ENCODE results near the gene ARID4A.
"Not testable (repeated sequence)": the region's sequence is repeated elsewhere in the genome, so short reads cannot be mapped to it uniquely, and the experiment has no call there.

ARID4A gene

DNA sequence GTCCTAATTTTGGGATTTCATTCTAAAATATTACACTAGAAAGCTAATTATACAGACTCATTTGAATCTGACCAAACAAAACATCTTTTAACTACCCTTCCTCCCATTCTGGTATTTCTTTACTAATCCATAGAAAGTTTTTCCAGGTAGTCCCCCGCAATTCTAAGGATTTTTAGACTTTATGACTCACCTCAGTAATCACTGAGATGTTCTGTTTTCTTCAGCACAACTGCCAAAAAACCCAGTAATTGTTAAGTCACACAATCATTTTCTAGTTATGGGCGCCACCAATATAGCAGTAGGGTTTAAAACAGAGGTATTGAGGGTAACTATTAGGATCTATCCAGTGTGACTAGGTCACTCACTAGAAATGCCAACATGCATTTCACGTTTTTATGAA is 1.6 kb upstream of the ARID4A start:
- no peak for DNase-seq

DNA sequence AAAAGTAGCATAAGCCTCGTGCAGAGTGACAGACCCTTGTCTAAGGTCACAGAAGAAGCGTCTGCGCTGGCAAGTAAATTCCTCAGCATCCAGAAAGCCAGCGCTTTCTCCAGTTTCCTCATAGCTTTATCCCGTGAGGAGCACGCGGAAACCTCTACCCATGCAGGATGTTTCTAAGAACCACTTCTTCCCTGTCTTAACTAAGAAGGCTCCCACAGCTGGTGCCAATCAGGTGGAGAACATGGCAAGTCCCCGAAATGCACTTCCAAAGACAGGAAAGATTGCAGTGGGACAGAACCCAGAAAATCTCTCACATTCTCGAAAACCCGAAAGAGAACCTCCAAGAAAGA is 968 bp upstream of the ARID4A start:
- DNase-seq = no peak

DNA sequence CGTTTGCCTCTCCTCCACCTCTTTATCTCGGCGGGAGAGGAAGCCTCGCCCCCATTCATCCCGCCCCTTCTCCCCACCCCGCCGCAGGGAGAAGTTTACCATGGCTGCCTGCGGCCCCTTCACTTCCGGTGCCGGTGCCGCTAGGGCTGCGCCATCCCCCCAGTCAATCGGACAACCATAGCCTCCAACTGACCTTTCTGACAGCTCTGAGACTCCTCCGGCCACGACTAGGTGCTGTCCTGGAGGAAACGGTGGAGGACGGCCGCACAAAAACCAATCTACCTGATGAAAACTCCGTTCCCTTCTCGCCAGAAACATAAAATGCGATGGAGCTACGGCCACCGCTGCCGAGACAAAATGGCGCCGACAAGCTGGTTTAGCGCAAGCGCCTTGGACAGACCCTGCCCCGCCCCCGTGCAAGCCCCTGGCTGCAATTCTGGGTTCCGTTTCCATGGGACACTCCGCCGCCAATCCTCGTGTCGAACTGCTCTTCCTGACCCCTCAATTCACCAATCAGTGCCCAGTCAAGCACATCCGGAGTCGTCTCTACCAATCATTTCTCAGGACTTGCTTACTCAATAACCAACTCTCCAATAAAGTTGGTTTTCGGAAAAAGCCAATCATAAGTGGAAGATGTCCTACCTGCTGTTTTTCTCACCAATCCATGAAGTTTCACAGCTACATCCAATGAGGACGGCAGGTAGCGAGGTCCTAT is 436 bp upstream of the ARID4A start:
- DNase-seq = peak; percentile 96

DNA sequence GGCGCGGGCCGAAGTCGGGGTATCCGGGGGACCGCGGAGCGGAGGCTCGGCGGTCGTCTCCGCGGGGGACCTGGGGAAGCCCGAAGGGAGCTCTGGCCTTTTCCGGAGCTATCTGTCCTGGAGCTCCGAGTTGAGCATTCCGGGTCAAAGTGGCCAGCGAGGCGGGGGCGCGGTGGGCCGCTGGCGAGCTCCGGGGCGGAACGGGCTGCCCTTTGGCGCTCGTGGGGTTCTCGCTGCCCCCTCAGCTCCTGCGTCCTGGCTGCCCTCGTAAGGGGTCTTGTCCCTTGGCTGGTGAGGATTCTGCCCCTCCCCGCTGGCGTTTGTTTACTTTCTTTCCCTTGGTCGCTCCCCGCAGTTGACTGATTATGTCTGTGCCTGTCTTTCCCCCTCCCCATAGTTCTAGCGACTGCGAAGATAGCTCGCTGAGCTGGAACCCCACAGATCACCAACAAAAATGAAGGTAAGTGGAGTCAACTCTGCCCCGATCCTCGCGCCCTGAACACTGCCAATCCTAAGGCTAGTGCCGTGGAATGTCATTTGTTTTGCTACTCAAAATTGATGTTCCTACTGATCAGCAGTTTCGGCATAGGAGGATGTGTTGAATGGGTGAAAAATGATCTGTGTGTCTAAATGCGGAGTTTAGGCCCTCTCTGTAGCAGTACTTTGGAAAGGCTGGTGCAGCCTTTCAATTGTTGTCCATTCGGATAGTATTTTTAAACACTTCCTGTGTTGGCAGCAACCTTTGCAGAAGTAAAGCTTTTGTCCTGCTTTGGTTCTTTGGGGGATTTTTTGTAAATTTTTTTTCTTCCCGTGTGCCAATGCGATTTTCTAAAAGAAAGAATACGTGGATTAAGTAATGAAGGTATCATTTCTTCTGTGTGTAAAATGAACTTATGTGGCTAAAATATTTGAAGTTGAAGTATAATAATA is 1.3 kb downstream of the ARID4A start:
- peak; percentile 17 for DNase-seq

DNA sequence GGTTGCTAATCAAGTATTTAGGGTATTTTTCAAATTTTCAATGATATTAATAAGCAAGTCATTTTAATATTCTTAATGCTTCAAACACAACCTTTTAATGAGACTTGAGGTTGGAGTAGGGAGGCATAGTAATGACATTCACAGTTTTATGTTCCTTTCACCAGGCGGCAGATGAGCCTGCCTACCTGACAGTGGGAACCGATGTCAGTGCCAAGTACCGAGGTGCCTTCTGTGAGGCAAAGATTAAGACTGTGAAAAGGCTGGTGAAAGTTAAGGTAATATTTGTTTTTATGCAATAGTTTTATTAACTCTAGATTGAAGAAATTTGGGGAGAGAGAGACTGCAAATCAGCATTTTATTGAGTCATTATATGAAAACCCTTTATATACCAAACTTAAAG is 3.1 kb downstream of the ARID4A start:
- DNase-seq = no peak

DNA sequence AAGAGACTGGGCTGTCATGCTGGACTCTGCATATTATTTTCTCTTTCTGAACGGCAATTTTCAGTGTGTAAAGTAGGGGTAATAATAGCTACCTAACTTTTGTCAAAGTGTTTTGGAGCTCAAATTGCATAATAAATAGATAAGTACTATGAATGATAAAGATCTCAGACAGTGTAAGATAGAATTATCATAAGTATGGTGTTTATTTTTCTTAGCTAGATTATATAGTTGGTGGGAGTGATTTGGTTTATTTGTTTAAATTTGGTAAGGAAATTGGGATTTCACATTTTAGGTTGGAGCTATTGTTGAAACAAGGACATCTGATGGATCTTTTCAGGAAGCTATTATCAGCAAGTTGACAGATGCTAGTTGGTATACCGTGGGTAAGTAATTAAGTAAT is 7.4 kb downstream of the ARID4A start:
- DNase-seq = no peak

DNA sequence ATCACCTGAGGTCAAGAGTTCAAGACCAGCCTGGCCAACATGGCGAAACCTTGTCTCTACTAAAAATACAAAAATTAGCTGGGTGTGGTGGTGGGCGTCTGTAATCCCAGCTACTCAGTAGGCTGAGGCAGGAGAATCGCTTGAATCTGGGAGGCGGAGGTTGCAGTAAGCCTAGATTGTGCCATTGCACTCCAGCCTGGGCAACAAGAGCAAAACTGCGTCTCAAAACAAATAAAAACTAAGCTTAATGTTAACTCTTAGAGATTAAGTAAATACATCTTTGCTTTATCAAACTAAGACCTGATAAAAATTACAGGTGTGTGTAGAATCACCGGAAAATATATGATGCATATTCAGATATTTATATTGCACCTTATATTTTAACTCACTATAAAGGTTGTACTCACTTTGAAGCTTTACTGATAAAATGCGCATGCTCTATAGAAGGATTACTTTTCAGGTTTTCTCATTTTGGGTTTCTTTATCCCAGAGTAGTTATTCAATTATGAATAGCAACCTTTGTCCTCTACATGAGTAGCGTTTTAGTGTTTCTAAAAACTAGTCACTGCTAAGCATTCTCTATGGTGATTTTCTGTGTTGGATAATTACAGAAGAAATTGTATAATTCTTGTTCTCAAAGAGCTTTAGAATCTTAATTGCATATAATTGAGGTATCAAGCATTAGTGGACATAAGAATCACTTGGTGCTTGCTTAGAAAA is 9.4 kb downstream of the ARID4A start:
- no peak for DNase-seq

DNA sequence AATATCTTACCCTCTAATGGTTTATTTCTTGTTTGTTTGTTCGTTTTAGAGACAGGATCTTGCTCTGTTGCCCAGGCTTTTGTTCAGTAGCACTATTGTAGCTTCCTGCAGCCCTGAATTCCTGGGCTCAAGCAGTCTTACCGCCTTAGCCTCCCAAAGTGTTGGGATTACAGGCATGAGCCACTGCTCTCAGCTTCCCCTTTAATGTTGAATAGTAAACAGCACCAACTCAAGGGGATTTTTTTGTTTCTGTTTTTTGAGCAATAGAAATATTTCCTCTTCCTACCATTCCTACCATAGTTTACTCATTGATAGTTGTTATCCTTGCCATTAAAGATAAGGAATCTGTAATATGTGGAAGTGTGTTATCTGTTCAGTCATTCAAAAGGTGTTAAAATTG is 10.7 kb downstream of the ARID4A start:
- DNase-seq = no peak

DNA sequence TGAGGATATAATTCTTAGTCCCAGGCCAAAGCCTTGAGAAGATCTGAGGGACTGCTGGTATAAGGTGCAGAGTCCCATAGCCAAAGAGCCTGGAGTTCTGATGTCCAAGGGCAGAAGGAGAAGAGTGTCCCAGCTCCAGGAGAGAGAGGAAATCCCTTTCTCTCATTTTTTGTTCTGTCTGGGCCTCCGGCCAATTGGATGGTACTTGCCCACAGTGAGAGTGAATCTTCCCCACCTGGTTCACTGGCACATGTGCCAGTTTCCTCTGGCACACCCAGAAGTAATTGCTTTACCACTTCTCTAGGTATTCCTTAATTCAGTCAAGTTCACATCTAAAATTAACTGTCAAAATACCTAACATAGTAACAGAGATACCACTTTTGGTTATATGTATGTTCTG is 15.3 kb downstream of the ARID4A start:
- DNase-seq = no peak

DNA sequence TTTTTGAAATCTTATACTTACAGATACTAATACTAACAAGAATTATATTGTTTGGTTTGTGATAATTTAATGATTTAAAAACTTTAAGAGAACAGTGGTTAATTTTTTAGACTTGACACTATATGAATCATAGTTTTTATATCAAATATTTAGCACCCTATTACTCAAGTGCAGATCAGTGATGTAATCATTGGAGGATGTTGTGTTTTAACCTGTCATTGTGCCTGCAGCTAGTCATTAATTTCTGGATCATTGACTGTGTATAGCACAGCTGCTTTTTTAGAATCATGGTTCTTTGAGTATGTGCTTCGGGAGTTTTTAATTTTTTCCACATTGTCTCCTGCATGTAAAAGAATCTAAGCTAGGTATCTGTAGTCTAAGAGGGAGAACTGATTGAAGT is 17.3 kb downstream of the ARID4A start:
- DNase-seq = no peak

DNA sequence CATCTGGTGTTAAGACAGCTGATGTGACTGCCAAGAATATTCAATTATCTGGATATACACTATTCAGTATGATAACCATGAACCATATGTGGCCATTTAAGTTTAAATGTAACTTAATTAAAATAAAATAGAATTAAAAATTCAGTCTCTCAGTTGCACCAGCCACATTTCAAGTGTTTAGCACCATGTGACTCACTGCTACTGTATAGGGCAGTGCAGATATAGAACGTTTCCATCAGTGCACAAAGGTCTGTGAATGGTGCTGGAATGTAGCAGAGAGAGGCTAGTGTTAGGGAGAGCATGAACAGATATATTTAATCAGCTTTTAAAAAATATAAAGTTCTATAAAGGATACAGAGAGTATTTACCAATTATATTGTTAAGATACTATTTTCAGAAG is 28.7 kb downstream of the ARID4A start:
- no peak for DNase-seq

DNA sequence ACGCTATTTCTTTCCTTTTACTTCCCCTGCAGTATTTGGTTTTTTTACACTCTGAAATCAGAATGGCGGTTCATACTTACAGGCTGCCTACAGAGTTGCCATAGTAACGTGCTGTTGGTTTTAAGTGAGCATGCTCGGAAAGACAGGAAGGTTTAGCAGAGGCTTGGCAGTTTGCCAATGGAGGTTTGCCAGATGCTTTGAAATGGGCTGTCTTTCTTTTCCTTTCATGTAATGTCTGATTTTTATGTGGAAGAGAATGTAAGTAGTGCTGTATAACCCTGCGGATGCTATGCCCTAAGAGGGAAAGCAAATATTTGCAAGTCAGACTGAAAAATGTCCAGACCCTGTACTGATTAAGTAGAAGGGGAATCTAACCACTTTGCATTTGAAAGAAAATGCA is 32.8 kb downstream of the ARID4A start:
- peak; percentile 96 for DNase-seq

DNA sequence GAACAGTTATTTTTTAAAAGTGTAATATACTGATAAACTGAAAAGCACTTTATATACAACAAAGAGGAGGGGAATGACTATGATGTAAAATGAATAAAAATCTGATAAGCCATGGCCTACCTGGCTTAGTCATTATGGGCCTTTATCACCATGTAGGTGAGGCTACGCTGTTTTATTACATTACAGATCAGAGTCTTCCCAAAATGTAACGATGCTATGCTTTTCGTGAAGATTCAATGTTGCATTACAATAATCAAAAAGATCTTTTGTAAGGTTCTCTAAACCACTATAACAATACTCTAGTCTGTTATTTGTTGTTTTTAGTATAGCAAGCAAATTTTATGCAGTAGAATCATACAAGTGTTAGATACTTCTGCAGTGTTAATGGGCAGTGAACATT is 34.2 kb downstream of the ARID4A start:
- no peak for DNase-seq

DNA sequence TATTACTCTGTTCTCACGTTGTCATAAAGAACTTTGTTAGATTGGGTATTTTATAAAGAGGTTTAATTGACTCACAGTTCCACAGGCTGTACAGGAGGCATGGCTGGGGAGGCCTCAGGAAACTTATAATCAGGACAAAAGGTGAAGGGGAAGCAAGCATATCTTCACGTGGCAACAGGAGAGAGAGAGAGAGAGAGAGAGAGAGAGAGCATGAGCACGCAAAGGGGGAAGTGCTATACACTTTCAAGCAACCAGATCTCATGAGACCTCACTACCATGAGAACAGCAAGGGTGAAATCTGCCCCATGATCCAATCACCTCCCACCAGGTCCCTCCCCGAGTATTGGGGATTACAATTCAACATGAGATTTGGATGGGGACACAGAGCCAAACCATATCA is 41.3 kb downstream of the ARID4A start:
- DNase-seq = not testable (repeated sequence)

DNA sequence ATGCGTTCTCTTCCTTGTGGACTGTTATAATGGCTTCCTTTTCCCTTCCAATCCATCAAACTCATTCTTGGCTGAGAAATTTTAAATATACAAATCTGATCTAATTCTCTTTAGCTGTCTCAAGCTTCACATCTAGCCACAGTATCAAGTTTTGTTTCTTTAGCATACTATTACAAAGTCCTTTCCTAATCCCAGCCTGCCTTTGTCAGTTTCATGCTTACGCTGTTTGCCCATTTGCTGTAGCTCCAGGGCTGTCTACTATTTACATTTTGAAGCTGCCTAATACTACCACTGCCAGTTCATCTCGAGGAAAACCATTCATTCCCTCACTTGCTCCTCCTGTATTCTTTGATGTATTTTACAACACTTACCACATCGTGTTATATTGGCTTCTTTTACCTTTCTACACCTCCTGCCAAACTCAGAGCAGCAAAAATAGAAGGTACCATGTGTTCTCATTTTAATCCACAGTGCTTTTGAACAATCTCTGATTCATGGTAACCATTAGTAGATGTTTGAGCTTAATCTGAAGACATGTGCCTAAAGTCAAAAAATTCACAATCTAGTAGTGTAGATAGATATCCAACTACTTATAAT is 42.9 kb downstream of the ARID4A start:
- DNase-seq = no peak

DNA sequence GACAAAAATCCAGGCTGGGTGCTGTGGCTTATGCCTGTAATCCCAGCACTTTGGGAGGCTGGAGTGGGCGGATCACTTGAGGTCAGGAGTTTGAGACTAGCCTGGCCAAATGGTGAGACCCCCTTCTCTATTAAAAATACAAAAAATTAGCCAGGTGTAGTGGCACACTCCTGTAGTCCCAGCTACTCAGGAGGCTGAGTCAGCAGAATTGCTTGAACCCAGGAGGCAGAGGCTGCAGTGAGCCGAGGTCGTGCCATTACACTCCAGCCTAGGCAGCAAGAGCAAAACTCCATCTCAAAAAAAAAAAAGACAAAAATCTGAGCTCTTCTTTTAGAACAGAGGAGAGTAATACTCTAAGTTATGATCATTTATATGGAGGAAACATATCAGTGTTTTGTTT is 45.2 kb downstream of the ARID4A start:
- not testable (repeated sequence) for DNase-seq

DNA sequence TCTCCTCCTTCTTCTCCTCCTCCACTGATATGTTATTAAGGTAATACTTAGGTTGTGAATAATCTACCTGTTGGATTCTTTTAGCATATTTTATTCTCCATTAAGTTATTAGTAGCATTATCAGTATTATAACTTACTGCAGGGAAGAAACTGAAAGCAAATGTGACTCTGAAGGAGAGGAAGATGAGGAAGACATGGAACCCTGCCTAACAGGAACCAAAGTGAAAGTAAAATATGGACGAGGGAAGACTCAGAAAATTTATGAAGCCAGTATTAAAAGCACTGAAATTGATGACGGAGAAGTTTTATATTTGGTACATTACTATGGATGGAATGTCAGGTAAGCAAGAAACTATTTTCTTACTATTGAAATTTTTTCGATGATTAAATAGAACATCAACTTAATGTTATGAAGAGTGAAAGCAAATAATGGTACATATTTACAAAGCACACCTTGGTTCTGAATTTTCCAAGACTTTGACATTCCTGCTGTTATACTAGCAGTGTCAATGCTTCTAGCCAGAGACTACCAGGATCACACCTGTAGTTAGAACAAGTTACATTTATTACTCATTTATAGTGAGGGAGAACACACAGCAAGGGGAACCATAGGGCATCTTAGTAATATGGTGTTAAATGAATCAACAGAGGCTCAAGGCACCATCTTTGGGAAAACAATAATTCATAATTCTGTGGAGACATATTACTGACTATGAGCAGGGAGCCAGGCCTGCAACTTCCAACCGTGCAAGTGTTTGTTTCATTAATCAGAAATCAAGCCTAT is 55.4 kb downstream of the ARID4A start:
- DNase-seq = no peak

DNA sequence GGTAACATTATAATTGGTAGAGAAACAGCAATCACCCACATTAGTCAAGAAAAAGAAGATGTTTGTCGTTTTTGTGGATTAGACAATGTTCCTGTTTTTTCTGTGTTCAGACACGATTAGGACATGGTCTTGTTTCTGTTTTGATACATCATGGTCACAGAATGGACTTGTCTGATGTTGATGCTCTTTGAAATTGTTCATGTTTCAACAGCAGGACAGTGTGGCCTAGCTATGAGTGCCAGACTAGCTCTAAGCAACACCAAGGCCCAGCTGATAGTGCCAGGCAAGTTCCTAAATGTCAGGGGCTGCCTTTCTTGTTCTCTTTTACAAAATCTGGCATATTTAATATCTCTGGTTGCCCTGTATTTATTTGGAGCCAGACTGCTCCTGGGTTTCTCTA is 56.5 kb downstream of the ARID4A start:
- DNase-seq = no peak

DNA sequence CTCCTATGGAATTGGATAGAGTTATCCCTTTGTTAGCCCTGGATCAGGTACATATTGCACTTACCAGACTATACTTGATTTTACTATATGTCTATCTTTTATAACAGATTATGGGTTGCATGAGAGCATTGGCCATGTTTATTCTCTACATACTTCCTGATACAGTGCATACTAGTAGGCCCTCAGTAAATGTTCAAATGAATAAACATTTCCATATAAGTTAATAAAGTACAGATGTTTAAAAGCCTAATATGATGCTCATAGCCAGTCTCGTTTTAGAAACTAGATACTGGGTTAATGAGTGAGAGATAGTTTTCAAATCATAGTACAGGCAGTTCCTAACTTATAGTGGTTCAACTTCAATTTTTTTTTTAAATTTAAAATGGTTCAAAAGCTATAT is 57.9 kb downstream of the ARID4A start:
- no peak for DNase-seq

DNA sequence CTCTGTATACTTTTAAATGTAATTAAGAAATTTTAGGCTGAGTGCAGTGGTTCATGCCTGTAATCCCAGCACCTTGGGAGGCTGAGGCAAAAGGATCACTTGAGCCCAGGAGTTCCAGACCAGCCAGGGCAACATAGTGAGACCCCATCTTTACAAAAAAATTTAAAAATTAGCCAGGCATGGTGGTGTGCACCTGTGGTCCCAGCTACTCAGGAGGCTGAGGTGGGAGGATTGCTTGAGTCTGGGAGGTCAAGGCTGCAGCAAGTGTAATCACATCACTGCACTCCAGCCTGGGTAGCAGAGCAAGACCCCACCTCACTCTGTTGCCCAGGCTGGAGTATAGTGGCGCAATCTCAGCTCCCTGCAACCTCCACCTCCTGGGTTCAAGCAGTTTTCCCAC is 63.9 kb downstream of the ARID4A start:
- not testable (repeated sequence) for DNase-seq

DNA sequence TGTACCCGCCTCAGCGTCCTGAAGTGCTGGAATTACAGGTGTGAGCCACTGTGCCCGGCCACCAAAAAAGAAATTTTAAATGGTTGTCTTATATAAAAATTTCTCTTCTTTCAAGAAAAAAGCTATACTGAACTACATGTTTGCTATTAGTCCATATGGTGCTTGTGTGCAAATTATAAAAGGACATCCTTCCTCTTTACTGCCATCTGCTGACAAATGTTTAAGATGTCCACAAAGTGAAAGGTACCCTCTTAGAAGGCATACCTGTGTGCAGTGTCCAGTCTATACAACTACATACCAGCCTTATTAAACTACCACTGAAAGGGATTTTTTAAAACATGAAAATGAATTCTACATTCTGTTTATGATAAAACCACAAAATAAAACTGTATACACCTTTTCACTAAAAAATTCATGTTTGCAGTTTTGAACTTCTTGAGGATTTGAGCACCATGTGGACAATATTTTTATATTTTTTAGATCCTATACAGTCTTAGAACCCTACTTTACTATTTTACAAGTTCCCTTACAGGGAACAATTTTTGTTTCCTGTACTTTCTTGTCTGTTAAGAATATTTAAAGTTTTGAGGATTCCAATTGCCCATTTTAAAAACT is 64.5 kb downstream of the ARID4A start:
- peak; percentile 12 for DNase-seq

DNA sequence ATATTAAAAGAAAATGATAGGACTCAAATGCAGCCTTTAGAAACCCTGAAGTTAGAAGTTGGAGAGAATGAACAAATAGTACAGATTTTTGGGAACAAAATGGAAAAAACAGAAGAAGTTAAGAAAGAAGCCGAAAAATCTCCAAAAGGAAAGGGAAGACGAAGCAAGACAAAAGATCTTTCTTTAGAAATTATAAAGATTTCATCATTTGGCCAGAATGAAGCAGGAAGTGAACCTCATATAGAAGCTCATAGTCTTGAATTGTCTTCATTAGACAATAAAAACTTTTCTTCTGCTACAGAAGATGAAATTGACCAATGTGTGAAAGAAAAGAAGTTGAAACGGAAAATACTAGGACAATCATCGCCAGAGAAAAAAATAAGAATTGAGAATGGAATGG is 66.0 kb downstream of the ARID4A start:
- no peak for DNase-seq

Measured in RPMI8226 (cell line).